ENCODE measurements around the gene LRRC10B.
"Not testable (repeated sequence)": the region's sequence is repeated elsewhere in the genome, so short reads cannot be mapped to it uniquely, and the experiment has no call there.

The LRRC10B gene

DNA sequence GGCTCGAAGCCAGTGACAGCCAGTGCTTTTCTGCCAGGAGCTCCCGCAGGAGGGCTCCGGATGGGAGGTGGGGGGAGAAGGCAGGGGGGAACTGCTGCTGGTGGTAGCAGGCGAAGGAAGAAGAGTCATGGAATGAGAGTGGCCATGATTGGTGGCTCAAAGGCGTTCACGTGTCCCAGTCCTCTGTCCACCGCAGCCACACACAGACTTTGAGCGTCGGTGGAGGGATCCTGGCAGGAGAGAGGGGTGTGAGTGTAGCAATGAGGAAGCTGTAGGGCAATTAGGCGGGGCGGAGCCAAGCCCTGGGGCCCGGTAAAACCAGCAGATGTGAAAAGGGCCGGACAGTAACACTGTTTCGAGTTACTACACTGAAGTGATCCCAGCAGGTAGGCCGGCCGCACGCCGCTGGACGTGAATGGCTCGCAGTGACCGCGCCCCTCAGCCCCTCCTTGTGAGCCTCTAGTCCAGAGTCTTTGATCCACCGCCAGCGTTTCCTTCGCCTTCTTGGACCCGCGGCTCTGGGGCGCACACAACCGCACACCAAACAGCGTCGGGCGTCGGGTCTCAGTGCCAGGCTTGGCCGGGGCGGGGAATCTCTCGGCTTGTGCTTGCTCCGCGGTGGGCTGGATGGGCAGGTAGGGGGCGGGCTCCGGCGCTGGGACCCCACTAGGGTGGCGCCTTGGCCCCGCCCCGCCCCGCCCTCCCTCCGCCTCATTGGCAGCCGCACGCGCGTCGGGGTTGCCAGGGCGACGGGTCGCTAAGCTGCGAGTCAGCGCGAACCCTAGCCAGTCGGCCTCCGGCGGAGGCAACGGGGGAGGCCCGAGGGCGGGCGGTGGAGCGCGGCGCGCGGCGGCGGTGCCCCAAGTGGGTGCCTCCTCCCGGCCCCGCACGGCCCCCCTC, at the start of gene LRRC10B:
Gene LRRC10B, plus strand, starts transcription at position 788 of the 900 bp plus-strand sequence. CDS start 250 bp downstream, outside the sequence.
- FAIRE-seq, result no peak

- FAIRE-seq, result no peak
Measured at GRCh38 chr11:61460474-61460881, 48.1 kb upstream of the LRRC10B start.

DNA sequence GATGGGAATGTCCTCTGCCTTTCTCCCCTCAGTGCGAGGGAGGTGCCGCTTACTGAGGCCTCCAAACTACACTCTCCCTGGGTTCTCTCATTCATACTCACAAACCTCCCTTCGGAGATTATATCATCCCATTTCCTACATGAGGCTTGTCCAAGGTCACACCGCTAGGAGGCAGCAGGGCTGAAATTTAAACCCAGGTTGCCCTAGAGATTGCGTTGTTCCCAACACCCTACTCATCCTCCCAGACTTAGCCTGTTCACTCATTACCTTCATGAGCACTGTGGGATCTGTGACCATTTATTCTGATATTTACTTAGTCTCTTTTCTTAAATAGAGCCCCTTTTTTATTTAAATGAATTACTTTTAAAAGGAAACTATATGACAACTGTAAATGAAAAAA, 47.6 kb upstream of the LRRC10B start:
- no peak for FAIRE-seq

DNA sequence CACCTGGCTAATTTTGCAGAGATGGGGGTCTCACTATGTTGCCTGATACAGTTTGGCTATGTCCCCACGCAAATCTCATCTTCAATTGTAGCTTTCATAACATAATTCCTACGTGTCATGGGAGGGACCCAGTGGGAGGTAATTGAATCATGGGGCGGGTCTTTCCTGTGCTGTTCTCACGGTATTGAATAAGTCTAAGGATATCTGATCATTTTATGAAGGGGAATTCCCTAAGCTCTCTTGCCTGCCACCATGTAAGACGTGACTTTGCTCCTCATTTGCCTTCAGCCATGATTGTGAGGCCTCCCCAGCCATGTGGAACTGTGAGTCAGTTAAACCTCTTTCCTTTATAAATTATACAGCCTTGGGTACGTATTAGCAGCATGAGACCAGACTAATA, 40.9 kb upstream of the LRRC10B start:
- FAIRE-seq, result not testable (repeated sequence)

GRCh38 chr11:61468002-61468401, 40.5 kb upstream of the LRRC10B start:
- no peak for FAIRE-seq

- no peak for FAIRE-seq
Measured at GRCh38 chr11:61472282-61472681, 36.3 kb upstream of the LRRC10B start.

GRCh38 chr11:61472868-61473267, 35.7 kb upstream of the LRRC10B start:
- FAIRE-seq, result no peak

- no peak for FAIRE-seq
Measured at GRCh38 chr11:61473370-61474012, 35.1 kb upstream of the LRRC10B start.

DNA sequence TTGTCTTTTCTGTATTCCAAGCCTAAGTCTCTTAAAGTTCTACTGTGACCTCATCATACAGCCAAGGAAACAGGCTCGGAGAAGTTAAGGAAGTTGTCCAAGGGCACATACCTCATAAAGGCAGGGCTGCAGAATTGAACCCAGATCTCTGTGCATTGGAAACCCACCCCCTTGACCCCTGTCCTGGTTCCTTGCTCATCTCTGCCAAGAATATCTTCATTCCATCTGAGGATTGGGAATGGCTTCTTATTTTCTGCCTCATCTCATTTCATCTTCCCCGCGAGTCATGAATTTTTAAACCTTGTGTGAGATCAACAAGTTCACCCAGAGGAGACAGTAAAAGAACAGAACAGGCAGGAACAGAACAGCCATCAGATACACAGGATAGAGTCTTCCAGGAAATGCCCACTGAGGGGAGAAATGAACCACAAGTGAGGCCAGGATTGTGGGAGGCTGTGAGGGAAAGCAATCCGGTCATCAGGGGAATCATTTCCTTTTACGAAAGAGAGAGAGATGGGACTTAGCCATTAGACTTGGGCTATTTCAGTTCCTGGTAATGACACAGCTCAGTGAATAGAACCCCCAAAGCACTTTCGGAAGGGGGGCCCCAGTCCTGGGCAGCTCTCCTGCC, 34.4 kb upstream of the LRRC10B start:
- FAIRE-seq, result no peak

- FAIRE-seq, result no peak
Measured at GRCh38 chr11:61475433-61475832, 33.1 kb upstream of the LRRC10B start.

DNA sequence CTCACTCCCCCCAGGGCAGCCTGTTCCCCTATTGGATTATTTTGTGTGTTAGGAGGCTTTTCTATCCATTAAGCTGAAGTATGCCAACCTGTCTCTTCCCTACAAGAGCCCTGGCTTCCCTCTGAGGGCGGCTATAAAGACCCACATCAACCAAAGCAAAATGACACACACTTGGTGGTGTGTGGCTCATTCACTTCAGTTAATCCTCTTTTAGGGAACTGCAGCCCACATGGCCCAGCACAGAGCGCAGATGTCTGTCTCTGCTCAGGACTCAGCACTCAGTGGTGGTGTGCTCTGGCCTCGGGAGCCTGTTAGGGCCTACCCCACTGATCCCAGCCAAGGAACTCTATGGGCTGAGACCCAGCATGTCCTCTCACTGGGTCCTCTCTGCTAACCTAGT, 32.2 kb upstream of the LRRC10B start:
- no peak for FAIRE-seq

- no peak for FAIRE-seq
Measured at GRCh38 chr11:61477126-61477525, 31.4 kb upstream of the LRRC10B start.

- FAIRE-seq, result no peak
Measured at GRCh38 chr11:61477727-61478148, 30.8 kb upstream of the LRRC10B start.

- FAIRE-seq, result not testable (repeated sequence)
Measured at GRCh38 chr11:61479360-61480058, 29.0 kb upstream of the LRRC10B start.

GRCh38 chr11:61480261-61480993, 28.1 kb upstream of the LRRC10B start:
- FAIRE-seq, result no peak

- FAIRE-seq, result no peak
Measured at GRCh38 chr11:61480994-61481335, 27.6 kb upstream of the LRRC10B start.

GRCh38 chr11:61481806-61482205, 26.7 kb upstream of the LRRC10B start:
- FAIRE-seq, result no peak

DNA sequence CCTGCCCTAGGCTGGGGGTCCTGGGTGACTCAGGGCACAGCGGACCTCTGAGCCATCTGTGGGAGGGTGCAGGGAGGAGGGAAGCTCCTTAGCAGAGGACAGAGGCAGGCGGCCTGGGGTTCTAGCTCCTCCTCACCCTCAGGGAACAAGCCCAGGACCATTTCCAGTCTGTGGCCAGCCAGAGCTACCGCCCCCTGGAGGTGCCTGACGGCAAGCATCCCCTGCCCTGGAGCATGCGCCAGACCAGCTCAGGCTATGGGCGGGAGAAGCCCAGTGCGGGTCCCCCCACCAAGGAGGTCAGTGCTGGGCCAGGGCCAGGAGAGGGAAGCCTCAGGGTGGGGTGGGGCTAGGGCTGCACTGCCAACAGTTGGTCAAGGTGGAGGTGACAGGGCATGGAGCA, 26.0 kb upstream of the LRRC10B start:
- no peak for FAIRE-seq

DNA sequence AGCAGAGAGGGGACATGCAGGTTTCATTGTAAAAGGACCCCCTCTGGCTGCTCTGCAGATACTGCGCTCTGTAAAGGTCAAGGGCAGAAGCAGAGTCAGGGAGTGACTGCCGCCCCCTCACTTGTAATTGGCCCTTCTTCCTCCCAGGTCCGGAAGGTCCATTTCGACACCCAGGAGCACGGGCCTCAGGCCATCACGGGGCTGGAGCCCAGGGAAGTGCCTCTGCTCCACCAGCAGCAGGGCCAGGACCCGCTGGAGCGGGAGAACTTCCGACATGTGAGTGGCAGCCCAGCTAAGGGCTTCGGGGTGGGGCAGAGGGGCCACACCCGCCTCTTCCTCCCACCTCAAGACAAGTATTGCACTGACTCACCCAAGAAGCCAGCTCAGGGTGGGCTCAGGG, 24.0 kb upstream of the LRRC10B start:
- FAIRE-seq, result no peak

DNA sequence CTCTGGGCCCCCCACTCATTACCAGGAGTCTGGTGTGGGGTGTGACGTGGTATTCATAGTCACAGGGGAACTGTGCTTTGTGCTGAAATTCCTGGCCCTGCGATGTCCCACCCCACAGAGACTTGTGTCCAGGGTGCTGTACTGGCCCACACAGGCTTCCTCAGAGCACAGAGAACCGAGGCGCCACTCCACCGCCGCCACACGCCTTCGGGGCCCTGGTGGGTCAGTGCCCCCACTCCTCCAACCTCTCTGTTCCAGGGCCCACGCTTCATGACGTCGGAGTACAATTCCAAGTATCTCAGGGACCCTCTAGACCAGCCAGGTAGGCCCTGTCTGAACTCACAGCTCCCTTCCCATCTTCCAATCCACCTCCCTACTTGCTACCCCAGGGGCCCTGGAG, 23.5 kb upstream of the LRRC10B start:
- FAIRE-seq, result no peak

DNA sequence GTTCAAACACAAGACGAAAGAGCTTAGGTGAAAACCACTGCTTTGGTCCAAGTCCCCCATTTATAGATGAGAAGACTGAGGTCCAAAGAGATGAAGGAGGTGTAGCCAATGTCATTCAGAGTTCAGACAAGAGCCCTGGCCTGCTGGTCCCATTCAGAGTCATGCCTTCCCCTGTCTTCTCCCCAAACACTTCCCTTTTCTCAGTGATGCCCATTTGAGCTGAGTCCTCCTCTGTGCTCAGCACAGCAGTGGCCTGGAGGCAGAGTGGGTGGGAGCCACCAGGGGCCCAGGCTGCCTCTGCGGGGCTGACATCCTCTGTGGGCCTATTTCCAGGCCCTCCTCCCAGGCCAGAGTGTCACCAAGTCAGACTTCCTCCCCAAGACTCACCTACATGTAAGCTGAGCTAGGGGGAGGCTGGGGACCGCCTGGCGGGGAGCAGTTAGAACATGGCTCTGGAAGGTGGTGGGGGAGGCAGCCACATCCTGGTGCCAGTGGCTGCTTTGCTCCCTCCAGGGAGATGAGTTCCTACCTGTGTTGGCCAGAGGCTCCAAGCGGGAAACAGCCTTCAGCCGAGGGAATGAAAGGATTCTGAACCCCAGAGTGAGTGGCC, 22.4 kb upstream of the LRRC10B start:
- FAIRE-seq, result no peak

DNA sequence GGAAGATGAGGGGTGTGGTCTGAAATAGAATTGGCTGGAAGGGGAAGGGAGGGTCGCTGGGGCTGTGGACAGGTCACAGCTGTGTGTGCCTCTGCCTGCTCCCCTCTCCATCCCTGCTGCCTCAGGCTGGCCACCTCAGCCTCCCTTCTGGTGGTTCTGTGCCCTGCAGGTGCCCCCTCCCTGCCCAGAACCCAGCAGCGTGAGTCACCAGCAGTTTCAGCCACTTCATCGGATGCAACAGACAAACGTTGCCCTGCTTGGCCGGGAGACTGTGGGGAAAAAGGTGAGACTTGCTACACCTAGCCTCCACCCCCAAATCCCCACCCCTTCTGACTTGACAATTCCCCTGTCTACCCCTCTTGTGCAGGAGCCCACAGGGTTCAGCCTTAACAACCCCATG, 21.8 kb upstream of the LRRC10B start:
- no peak for FAIRE-seq
